Measurements from ENCODE around the gene DDA1.

DNA sequence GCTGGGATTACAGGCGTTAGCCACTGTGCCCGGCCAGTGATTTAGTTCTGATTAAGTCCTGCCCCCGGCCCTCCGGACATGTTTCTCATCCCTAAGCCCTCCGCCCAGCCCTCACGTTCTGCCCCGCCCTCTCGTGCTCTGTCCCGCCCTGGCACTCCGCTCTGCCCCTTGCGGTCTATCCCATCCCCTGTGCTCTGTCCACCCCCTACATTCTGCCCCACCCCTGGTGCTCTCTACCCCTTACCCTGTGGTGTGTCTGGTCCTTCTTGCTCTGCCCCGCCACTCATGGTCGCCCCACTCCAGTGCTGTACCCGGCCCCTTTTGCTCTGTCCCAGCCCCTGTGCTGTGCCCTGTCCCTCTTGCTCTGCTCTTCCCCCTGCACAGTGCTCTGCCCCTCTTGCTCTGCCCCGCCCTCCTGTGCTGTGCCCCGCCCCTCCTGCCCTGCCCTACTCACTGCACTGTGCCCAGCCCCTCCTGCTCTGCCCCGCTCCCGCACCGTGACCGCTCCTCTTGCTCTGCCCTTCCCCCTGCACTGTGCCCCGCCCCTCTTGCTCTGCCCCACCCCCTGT is 31.0 kb downstream of the DDA1 start:
- TF ChIP-seq, protein P1, sequence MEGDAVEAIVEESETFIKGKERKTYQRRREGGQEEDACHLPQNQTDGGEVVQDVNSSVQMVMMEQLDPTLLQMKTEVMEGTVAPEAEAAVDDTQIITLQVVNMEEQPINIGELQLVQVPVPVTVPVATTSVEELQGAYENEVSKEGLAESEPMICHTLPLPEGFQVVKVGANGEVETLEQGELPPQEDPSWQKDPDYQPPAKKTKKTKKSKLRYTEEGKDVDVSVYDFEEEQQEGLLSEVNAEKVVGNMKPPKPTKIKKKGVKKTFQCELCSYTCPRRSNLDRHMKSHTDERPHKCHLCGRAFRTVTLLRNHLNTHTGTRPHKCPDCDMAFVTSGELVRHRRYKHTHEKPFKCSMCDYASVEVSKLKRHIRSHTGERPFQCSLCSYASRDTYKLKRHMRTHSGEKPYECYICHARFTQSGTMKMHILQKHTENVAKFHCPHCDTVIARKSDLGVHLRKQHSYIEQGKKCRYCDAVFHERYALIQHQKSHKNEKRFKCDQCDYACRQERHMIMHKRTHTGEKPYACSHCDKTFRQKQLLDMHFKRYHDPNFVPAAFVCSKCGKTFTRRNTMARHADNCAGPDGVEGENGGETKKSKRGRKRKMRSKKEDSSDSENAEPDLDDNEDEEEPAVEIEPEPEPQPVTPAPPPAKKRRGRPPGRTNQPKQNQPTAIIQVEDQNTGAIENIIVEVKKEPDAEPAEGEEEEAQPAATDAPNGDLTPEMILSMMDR (IDR thresholded peaks at IDR 0.05): peak in 4 of 6 experiments; percentile 5 to 36 (median 28)
- TF ChIP-seq POLR2A (IDR thresholded peaks at IDR 0.05): no peak

All from adrenal gland (tissue), 5 donors.